Esophagus squamous epithelium (tissue), 4 donors: Measurements from ENCODE around the gene TMEM40.

Experiments
- POLR2A ChIP-seq, 4 donors: fragments of 450-650 bp; IDR thresholded peaks; one replicate each; pipeline ENCODE4 v1.6.1; 2017; ENCODE audit warnings: antibody characterized with exemption in 4 of 4, mild to moderate bottlenecking in 4 of 4, moderate library complexity in 3 of 4
- TF ChIP-seq, protein P1 (sequence below), 6 experiments: fragments of 450-650 bp in 4 of 6; fragments of 200-600 bp in 2 of 6; sonication (generic) in 2 of 6; IDR thresholded peaks; one replicate each; pipeline ENCODE4 v1.5.1; 2016 to 2019; ENCODE audit warnings: antibody characterized with exemption in 6 of 6, mild to moderate bottlenecking in 4 of 6, moderate library complexity in 4 of 6

DNA sequence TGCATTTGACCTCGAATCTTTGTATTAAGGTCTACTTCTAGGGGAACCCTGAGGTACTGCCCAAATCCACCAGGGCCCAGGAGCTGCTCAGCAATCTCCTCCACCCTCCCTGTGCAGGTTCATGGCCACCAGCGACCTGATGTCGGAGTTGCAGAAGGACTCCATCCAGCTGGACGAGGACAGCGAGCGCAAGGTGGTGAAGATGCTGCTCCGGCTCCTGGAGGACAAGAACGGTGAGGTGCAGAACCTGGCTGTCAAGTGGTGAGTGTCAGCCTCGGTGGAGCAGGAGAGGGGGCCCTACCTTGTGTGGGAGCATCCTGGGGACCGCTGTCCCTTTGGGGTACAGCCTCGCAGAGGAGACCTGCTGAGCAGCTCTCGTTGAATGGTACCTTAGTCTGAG, 44.3 kb upstream of the TMEM40 start:
- TF ChIP-seq, protein P1, sequence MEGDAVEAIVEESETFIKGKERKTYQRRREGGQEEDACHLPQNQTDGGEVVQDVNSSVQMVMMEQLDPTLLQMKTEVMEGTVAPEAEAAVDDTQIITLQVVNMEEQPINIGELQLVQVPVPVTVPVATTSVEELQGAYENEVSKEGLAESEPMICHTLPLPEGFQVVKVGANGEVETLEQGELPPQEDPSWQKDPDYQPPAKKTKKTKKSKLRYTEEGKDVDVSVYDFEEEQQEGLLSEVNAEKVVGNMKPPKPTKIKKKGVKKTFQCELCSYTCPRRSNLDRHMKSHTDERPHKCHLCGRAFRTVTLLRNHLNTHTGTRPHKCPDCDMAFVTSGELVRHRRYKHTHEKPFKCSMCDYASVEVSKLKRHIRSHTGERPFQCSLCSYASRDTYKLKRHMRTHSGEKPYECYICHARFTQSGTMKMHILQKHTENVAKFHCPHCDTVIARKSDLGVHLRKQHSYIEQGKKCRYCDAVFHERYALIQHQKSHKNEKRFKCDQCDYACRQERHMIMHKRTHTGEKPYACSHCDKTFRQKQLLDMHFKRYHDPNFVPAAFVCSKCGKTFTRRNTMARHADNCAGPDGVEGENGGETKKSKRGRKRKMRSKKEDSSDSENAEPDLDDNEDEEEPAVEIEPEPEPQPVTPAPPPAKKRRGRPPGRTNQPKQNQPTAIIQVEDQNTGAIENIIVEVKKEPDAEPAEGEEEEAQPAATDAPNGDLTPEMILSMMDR (IDR thresholded peaks at IDR 0.05) = no peak
- no peak for TF ChIP-seq POLR2A (IDR thresholded peaks at IDR 0.05)
